Cardiac muscle cell (in vitro differentiated cells and primary cell): ENCODE data around the gene SHOC2. TPM values are rescaled to one million over a fixed set of nuclear protein-coding genes. Genes with fewer than 3 reads are reported as not detected.

Source experiments
- DNase-seq, 2 donors: peaks; one replicate each; pipeline versions ENCODE4 v3.0.0 to v3.0.0-alpha.2; 2010 to 2017; ENCODE audit warnings: low read depth in 1 of 2, low spot score in 1 of 2
- H3K27ac ChIP-seq: fragments of 200-600 bp; sonication (generic); 2 replicates; pipeline ENCODE4 v1.5.1; 2016
- H3K27me3 ChIP-seq: fragments of 200-600 bp; sonication (generic); 2 replicates; pipeline ENCODE4 v1.6.0; 2016; ENCODE audit warnings: control low read depth
- H3K36me3 ChIP-seq: fragments of 200-600 bp; sonication (generic); 2 replicates; pipeline ENCODE4 v1.5.1; 2016; ENCODE audit warnings: control low read depth
- H3K4me1 ChIP-seq: fragments of 200-600 bp; sonication (generic); 2 replicates; pipeline ENCODE4 v1.8.1; 2017; ENCODE audit warnings: low read depth, mild to moderate bottlenecking, mixed run types
- H3K4me3 ChIP-seq: fragments of 200-600 bp; sonication (generic); 2 replicates; pipeline ENCODE4 v1.5.1; 2016; ENCODE audit warnings: mild to moderate bottlenecking
- H3K9me3 ChIP-seq: fragments of 200-600 bp; sonication (generic); 2 replicates; pipeline ENCODE4 v1.5.1; 2017; ENCODE audit warnings: low read depth, mild to moderate bottlenecking, control low read depth
- CTCF ChIP-seq: IDR thresholded peaks from 2 replicates; pipeline ENCODE4 v1.5.1; 2012; ENCODE audit warnings: low read depth, mild to moderate bottlenecking, low read length
- polyA plus RNA-seq: library from polyadenylated mRNA; unstranded; fragments of >200 nt; fragmentation: Nextera tagmentation; extraction: Ambion mirVana; gene quantifications from 2 replicates; pipeline ENCODE4 v1.2.1, GENCODE V29; 2016
- total RNA-seq: library from RNA; depleted of rRNA; stranded (reverse); fragments of >200 nt; gene quantifications from 2 replicates; pipeline ENCODE4 v1.2.3, GENCODE V29; 2016

Gene SHOC2
- total and polyA plus RNA-seq, 2 experiments from 2014 or later = 31.0 to 31.3 TPM

- no peaks in the 10 kb centered on the region for H3K36me3 ChIP-seq
- TF ChIP-seq CTCF = no peak
- no peak for DNase-seq
- no peaks in the 10 kb centered on the region for H3K27me3 ChIP-seq
- H3K4me1 ChIP-seq = no peaks in the 10 kb centered on the region
- no peak overlapping the region for H3K4me3 ChIP-seq
- no peaks in the 10 kb centered on the region for H3K9me3 ChIP-seq
- H3K27ac ChIP-seq = no peak overlapping the region
Observed at GRCh38 chr10:111035542-111035941, 116.1 kb downstream of the SHOC2 start.

- DNase-seq = peak in 1 of 2 donors; percentile 10
- peak; percentile 27 for TF ChIP-seq CTCF
- H3K9me3 ChIP-seq = no peaks in the 10 kb centered on the region
- no peak overlapping the region for H3K4me3 ChIP-seq
- H3K4me1 ChIP-seq = no peaks in the 10 kb centered on the region
- H3K27ac ChIP-seq = no peak overlapping the region
- H3K36me3 ChIP-seq = no peaks in the 10 kb centered on the region
- no peaks in the 10 kb centered on the region for H3K27me3 ChIP-seq
Observed at GRCh38 chr10:111037858-111038257, 118.5 kb downstream of the SHOC2 start.

- Histone ChIP-seq H3K4me3 (no peak overlapping the region), H3K9me3 (no peaks in the 10 kb centered on the region)
- no peak for TF ChIP-seq CTCF
Observed at GRCh38 chr10:111039522-111039921, 120.1 kb downstream of the SHOC2 start.

GRCh38 chr10:111057006-111057405 lies 137.6 kb downstream of the SHOC2 start:
- no peaks in the 10 kb centered on the region for H3K4me1 ChIP-seq
- DNase-seq = no peak
- no peak overlapping the region for H3K27ac ChIP-seq
- no peaks in the 10 kb centered on the region for H3K36me3 ChIP-seq
- H3K9me3 ChIP-seq = no peaks in the 10 kb centered on the region
- H3K27me3 ChIP-seq = no peaks in the 10 kb centered on the region
- TF ChIP-seq CTCF = no peak
- no peak overlapping the region for H3K4me3 ChIP-seq

More at GRCh38 chr10:111039522-111039921, 120.1 kb downstream of the SHOC2 start:
- Histone ChIP-seq H3K4me1 (no peaks in the 10 kb centered on the region), H3K36me3 (no peaks in the 10 kb centered on the region), H3K27me3 (no peaks in the 10 kb centered on the region), H3K27ac (no peak overlapping the region)
- DNase-seq = no peak

Other genes with a start within 250 kb of the SHOC2 start
- gene PDCD4, start 47.7 kb upstream of the SHOC2 start, total RNA-seq = 54.0 and 84.9 TPM in 2 replicates
- 98.7 and 160 TPM in 2 replicates for gene PDCD4, start 47.7 kb upstream of the SHOC2 start, polyA plus RNA-seq
- gene BBIP1, start 424 bp upstream of the SHOC2 start, total RNA-seq = 10.9 and 25.6 TPM in 2 replicates
- 28.3 and 37.8 TPM in 2 replicates for gene BBIP1, start 424 bp upstream of the SHOC2 start, polyA plus RNA-seq
- 0.11 and 0.24 TPM in 2 replicates for gene ADRA2A, start 157.4 kb downstream of the SHOC2 start, total RNA-seq
- 0.54 TPM in 1 of 2 replicates, not detected in the other for gene ADRA2A, start 157.4 kb downstream of the SHOC2 start, polyA plus RNA-seq